GM12891 (cell line): ENCODE measurements around the gene AQR.

Experiments used
- DNase-seq: peaks from one replicate; pipeline ENCODE4 v3.0.0; 2011; ENCODE audit warnings: low spot score; ENCODE audit not compliant: insufficient read length
- FAIRE-seq: peaks from 2 replicates; lab custom pipeline; 2011; peaks lifted over from hg19 to GRCh38; lab: Jason Lieb, UNC
- PAX5 ChIP-seq: IDR thresholded peaks from 2 replicates; pipeline ENCODE4 v1.6.1; 2011; ENCODE audit warnings: low read length, moderate library complexity, mild to moderate bottlenecking; ENCODE audit not compliant: insufficient read depth, severe bottlenecking
- POLR2A ChIP-seq: IDR thresholded peaks from 2 replicates; pipeline ENCODE4 v1.6.1; 2011; ENCODE audit warnings: low read depth, low read length, control low read depth
- POLR2AphosphoS5 ChIP-seq: IDR thresholded peaks from 2 replicates; pipeline ENCODE4 v1.6.1; 2011; ENCODE audit warnings: low read depth, low read length, control low read depth
- POU2F2 ChIP-seq: IDR thresholded peaks from 2 replicates; pipeline ENCODE4 v1.6.1; 2011; ENCODE audit warnings: low read depth, mild to moderate bottlenecking, control low read depth, low read length, moderate library complexity
- SPI1 ChIP-seq: IDR thresholded peaks from 2 replicates; pipeline ENCODE4 v1.6.1; 2011; ENCODE audit warnings: low read depth, low read length, control low read depth
- TAF1 ChIP-seq: IDR thresholded peaks from 2 replicates; pipeline ENCODE4 v1.6.1; 2011; ENCODE audit warnings: low read depth, low read length, control low read depth

The AQR gene

DNA sequence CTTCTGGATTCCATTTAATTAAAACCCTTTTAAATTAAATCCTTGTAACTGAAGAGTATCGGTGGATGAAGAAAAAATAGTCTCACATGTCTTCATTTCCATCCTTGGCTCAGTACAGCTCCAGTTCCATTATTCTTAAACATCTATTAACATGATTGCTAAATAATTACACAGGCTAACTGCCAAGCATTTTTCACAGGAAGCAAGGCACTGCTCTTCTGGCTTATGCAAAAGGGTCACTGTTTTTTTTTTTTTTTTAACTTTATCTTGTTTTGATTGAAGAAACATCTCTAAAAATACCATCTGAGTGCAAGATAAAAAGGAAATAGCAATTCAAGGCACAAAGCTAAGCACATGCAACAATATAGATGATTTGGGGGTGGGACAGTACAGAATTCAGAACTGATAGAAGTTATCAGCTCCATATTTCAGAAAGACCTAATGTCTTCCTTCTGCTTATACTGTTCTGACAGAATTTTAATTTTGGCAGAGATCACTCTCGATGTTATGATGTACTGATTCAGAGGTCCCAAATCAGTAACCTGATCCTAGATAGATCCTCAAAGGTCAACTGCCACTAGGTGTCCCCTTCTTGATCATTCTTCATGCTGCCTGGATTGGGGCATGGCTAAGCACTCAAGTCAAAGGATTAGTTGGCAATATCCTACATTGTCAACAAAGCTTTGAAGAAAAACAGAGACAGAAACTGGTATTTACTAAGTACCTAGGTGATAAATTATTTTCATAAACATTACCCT lies 116.4 kb downstream of the AQR start:
- TF ChIP-seq SPI1 (no peak), PAX5 (no peak), POU2F2 (no peak), TAF1 (no peak), POLR2AphosphoS5 (no peak), POLR2A (no peak)
- FAIRE-seq = no peak
- DNase-seq = no peak

DNA sequence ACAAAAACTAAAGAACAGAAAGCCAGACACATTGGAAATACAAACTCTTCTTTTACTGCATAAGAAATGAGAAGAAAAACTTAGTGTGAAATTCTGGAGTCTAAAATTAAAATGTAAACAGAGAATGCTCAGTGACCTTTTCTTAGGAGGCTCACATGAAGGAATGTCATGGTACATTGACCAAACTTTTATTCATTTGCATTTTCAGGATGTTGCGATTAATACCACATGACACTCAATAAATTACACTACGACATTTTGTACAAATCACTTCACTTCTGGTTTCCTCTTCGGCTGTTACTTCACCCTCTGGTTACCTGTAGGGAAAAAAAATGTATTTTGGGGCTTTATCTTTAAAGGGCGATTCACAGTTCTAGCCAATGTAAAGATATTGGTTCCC lies 117.8 kb downstream of the AQR start:
- no peak for DNase-seq
- no peak for FAIRE-seq
- TF ChIP-seq POU2F2 = no peak
- TF ChIP-seq PAX5 = no peak
- TF ChIP-seq POLR2A = no peak
- TF ChIP-seq TAF1 = no peak
- TF ChIP-seq SPI1 = no peak
- TF ChIP-seq POLR2AphosphoS5 = no peak

DNA sequence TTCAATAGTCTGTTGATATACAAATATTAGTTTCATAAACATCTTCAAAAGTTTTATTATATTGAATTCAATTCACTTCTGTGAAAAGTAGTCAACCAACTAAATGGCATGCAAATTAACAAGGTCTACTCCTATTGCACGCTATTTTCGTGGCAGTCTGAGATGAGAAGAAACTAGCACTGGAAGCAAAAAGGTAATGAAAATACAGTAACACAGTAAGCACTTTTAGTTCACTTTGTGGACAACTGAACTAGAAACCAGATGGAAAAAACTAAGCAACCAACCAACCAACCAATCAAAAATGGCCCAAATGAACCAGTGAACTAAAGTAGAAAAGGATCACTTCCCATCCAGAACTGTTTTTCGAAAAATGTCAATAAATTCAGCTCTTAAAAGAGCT lies 118.5 kb downstream of the AQR start:
- DNase-seq (no peak), FAIRE-seq (no peak)
- TF ChIP-seq SPI1 (no peak), POLR2AphosphoS5 (no peak), POU2F2 (no peak), PAX5 (no peak), POLR2A (no peak), TAF1 (no peak)

DNA sequence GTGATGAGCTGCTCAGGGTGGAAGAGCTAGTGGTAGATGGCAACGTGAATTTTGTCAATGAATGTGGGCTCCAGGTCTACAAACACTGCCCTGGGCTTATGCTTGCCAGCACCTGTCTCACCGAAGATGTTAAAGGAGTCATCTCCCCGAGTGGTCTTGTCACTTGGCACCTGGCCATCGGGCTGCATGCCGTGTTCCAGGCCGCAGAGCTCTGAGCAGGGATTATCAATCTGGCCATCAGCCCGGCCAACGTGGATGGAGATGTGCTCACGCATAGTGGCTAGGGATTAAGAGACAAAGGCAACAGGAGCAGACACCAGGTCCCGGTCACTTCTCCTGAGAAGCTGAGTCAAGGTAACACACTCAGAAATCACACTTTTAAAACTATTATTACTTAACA lies 119.4 kb downstream of the AQR start:
- FAIRE-seq (no peak), DNase-seq (no peak)
- no peak for TF ChIP-seq TAF1
- TF ChIP-seq POLR2A = no peak
- no peak for TF ChIP-seq POLR2AphosphoS5
- TF ChIP-seq POU2F2 = no peak
- no peak for TF ChIP-seq PAX5
- TF ChIP-seq SPI1 = no peak

DNA sequence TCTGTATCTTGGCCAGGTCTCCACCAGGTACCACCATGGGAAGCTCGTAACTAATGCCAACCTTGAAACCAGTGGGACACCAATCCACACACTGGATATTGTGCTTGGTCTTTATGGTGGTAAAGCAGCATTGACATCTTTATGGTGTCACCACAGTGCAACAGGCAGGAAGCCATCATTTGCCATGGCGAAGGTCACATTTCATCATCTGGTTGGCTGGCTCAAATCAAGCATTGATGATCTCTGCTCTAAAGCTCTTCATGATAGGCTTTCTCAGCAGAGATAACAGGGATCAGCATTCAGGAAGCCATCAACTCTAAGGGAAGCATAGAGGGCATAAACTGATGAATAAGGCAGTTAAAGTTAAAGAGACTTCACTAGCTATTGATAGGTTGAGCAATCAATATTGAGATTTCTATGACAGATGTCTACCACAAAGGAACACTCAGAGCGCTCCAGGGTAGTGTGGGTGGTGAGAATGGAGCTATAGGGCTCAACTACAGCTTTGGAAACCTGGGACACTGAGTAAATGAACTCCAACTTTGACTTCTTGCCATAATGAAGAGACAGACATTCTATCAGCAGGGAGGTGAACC lies 120.1 kb downstream of the AQR start:
- no peak for DNase-seq
- no peak for FAIRE-seq
- no peak for TF ChIP-seq TAF1
- no peak for TF ChIP-seq SPI1
- TF ChIP-seq POU2F2 = no peak
- TF ChIP-seq POLR2AphosphoS5 = no peak
- TF ChIP-seq POLR2A = no peak
- TF ChIP-seq PAX5 = no peak

DNA sequence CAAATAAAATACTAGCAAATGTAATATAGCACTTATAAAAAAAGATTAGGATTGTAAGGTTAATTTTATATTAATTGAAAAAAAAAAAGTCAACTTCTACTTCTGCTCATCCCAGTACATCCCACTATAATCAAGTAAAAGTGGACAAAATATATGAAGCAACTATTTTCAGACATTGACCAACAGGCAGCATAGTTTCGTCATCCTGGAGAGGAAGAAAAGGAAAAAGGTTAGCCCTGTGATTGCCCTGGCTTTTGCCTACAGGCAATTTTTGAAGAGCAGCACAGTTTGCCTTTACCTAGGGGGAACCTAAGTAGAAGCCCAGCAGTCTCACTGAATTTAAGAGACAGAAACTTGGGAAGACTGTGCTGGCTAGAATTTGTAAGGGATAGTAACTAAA lies 121.9 kb downstream of the AQR start:
- TF ChIP-seq TAF1 (no peak), POLR2AphosphoS5 (no peak), POLR2A (no peak), SPI1 (no peak), POU2F2 (no peak), PAX5 (no peak)
- FAIRE-seq (no peak), DNase-seq (no peak)

DNA sequence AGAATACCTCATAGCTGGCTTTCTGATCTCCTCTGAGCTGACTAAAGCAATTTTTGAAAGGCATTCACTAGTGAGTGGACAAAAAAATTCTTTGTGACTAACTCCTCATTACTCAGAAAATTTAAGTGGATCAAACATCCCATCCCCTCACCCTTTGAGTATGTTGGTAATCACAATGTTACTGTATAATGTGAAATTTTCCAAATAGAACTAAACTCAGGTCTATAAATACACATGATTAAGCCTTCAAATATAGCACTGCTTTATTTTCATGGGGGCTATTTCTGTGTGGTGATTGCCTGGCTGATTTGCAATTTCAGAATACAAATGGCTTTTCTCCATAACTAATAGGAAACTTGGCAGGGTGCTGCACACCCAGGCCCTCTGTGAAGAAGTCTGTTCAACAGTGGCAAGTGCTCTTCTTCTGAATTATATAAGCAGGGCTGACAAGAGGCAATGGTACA lies 128.2 kb downstream of the AQR start:
- FAIRE-seq (no peak), DNase-seq (no peak)
- TF ChIP-seq POLR2A = no peak
- no peak for TF ChIP-seq TAF1
- TF ChIP-seq POLR2AphosphoS5 = no peak
- TF ChIP-seq PAX5 = no peak
- no peak for TF ChIP-seq POU2F2

DNA sequence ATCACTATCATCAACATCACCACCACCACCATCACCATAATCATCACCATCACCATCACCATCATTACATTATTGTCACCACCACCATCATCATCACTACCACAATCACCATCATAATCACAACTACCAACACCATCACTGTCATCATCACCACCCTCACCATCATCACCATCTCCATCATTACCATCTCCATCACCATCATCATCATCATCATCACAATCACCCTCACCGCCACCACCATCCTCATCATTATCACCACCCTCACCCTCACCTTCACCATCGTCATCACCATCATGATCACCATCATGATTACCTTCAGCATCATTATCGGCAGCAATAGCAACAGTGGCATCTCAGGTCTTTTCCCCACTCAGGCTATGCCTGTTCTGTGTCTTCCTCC lies 131.3 kb downstream of the AQR start:
- TF ChIP-seq POU2F2 (no peak), SPI1 (no peak), PAX5 (no peak), POLR2AphosphoS5 (no peak), TAF1 (no peak), POLR2A (no peak)
- FAIRE-seq (peak; percentile 40), DNase-seq (no peak)

DNA sequence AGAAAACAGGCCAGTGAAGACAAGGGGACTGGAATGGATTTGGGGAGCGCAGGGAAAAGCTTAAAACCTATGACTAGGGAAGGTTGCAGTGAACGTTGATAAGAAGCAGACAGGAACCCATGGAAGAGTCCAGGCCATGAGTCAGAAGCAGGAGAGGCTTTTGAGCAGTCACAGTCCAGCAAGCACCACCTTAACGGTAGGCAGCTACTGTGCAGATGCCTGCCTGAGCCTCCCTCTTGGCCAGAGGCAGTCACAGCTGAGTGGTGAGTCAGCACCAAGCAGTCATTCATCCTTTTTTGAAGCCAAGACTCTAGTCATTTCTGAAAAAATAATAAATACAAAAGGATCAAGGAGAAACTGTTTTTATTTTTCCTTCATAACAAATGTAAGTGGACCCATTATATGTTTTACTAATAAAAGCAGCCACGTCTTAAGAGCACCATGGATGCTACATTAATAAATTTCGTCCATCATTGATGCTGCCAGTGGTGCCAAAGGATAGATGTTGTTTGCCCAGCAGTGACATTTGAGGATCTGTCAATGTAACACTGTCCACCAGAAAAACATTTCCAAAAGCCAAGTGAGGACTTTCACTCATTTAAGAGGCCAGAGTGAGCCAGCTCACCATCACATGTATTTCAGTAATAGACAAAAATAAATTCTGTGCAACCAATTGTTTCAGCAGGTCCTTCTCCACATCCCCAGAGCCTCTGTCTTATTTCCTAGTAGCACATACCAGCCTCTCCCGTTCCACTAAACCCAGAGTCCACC lies 132.1 kb downstream of the AQR start:
- DNase-seq (no peak), FAIRE-seq (no peak)
- TF ChIP-seq PAX5 = no peak
- TF ChIP-seq POLR2A = no peak
- TF ChIP-seq POU2F2 = no peak
- TF ChIP-seq POLR2AphosphoS5 = no peak
- TF ChIP-seq SPI1 = no peak
- TF ChIP-seq TAF1 = no peak
